ENCODE measurements around the gene RD3L.

DNA sequence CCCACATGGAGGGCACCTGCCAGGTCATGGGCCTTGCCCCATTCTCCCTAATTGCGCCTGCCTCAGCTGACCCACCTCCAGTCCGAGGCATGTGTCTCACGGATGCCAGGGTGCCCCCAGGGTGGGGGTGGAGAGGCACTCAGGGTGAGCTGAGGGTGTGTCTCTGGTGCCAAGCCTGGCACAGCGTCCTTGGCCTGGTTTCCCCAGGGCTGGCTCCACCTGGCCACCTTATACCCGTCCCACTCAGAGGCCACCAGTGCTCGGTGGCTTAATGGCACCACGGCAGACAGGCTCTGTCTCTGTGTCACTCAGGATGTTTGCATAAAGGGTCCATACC lies 47.6 kb downstream of the RD3L start:
- TF ChIP-seq MXI1 (IDR thresholded peaks at IDR 0.05; ENCODE audit: low read depth, low read length), result no peak
- TF ChIP-seq TBL1XR1 (IDR thresholded peaks at IDR 0.05; ENCODE audit: low read depth, low read length), result no peak
- no peak for TF ChIP-seq KDM1A (IDR thresholded peaks at IDR 0.05; ENCODE audit: borderline replicate concordance)
- no peak for TF ChIP-seq KAT2A (conservative IDR thresholded peaks at IDR 0.05; ENCODE audit: control insufficient read depth, low read depth, low read length)
- TF ChIP-seq, protein P1, sequence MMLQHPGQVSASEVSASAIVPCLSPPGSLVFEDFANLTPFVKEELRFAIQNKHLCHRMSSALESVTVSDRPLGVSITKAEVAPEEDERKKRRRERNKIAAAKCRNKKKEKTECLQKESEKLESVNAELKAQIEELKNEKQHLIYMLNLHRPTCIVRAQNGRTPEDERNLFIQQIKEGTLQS (IDR thresholded peaks at IDR 0.05; ENCODE audit: borderline replicate concordance, extremely low read depth, low read depth, low read length), result no peak
- no peak for TF ChIP-seq MEF2A (IDR thresholded peaks at IDR 0.05; ENCODE audit: insufficient read depth, low read depth, low read length)
- TF ChIP-seq, protein P2, sequence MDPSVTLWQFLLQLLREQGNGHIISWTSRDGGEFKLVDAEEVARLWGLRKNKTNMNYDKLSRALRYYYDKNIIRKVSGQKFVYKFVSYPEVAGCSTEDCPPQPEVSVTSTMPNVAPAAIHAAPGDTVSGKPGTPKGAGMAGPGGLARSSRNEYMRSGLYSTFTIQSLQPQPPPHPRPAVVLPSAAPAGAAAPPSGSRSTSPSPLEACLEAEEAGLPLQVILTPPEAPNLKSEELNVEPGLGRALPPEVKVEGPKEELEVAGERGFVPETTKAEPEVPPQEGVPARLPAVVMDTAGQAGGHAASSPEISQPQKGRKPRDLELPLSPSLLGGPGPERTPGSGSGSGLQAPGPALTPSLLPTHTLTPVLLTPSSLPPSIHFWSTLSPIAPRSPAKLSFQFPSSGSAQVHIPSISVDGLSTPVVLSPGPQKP (IDR thresholded peaks at IDR 0.05; ENCODE audit: low read depth, low read length), result no peak
- TF ChIP-seq GABPA (IDR thresholded peaks at IDR 0.05; ENCODE audit: low read depth), result no peak
- TF ChIP-seq SUPT20H (IDR thresholded peaks at IDR 0.05; ENCODE audit: borderline replicate concordance, control insufficient read depth, low read depth, low read length), result no peak
- TF ChIP-seq EZH2 (IDR thresholded peaks at IDR 0.05; ENCODE audit: borderline replicate concordance, control insufficient read depth, low read depth, low read length), result no peak
- no peak for TF ChIP-seq NR2C2 (IDR thresholded peaks at IDR 0.05; ENCODE audit: borderline replicate concordance, control insufficient read depth, insufficient read length, low read depth)
- no peak for TF ChIP-seq SMC3 (IDR thresholded peaks at IDR 0.05; ENCODE audit: borderline replicate concordance, low read length)
- TF ChIP-seq POLR2A (IDR thresholded peaks at IDR 0.05; ENCODE audit: low read depth, low read length), result no peak
